HG03520 (cell line): ENCODE data around the gene FOXQ1.

ENCODE experiments used
- ATAC-seq: cut with Tn5 transposase; IDR thresholded peaks from one replicate; pipeline ENCODE4 v1.9.1; 2021; ENCODE audit warnings: mild to moderate bottlenecking, moderate library complexity; ENCODE audit not compliant: unreplicated experiment

Gene FOXQ1

DNA sequence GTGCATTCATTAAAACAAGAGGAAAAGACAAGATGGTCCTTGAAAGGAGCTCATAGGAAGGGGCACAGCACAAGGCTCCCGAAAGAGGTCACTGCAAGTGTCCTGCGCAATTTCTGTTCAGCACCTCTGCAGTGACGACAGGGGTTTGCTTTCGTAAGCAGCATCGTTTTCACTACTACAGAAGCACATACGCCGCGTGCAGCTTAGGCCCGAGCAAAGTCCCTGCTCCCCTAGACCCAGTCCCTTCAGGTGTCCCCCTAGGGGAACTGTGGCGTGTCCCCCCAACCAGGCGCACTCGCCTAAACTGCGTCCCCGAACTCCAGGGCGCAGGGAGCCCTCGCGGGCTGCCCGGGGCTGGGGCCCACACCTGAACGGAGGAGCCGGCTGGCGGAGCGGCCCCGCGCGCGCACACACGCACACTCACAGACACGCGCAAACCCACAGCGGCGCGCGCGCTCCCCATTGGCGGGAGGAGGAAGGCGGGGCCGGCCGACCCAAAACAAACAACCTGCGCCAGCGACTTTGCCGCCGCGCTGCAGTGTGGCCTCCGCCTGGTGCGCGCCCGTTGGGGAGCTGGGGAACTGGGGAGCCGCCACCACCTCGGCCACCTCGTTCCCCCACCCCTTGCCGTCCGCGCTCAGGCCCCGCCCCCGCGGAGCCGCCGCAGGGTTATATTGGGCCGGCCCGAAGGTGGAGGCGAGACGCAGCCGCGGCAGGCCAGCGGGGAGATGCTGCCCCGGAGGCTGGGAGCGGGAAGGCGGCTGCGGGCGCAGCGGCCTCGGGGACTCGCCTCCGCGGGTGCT is at the start of gene FOXQ1:
FOXQ1 (plus strand) TSS at position 699 of the 803 bp plus-strand sequence. CDS start 607 bp downstream, outside the sequence.
- no peak for ATAC-seq

- no peak for ATAC-seq
These were observed 49.2 kb upstream of the FOXQ1 start for GRCh38 chr6:1262704-1263038.

- ATAC-seq: no peak
These were observed 48.7 kb upstream of the FOXQ1 start for GRCh38 chr6:1263039-1263849.

DNA sequence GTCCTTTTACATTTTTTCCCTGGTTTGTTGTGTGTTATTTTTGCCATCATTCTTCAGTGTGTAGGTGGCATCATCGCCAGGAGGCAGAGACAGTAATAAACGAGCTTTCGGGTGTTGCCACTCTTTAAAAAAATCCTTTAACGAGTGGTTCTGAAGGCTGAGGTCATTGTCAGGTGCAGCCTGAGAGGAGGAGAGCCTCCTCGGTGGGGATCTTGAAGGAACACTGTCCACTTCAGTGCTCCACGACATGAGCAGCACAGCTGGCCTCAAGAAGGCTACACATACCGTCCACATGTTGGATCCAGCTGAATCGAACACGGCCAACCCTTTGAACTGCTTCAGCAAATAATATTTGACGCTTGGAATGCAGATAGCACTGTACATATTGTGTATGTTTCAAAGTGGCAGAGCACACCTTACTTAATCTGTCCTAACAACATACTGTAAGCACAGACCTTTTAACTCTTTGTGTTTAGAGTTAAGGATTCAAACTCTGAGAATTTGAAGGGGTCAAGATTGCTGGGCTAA is 48.0 kb upstream of the FOXQ1 start:
- no peak for ATAC-seq

DNA sequence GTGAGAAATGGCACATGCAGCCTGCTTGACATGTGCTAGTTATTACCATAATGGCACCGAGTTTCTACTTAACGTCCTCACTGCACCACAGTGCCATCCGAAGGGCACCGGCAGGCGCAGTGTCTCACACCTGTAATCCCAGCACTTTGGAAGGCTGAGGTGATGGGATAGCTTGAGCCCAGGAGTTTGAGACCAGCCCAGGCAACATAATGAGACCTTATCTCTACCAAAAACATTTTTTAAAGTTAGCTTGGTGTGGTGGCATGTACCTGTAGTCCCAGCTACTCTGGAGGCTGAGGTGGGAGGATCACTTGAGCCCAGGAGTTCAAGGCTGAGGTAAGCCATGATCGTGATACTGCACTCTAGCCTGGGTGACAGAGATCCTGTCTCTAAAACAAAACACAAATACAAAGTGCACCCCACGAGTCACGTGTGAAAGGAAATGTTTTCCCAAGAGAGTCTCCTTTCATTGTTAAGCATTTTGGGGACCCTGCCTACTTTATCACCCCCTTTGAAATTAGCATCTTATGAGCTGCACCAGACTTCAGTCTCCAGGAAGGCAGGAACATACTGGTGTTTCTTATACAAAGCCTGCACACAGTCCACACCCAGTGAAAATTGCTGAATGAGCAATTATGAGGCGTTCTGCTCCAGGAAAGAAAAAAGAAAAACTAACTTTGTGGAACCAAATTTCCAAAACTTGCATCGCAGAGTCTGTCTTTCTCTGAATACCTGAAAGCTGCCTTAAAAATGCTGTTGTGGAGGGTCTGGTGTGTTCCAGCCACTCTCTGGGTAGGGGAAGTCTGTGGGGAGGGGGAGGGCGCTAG is 47.1 kb upstream of the FOXQ1 start:
- ATAC-seq: no peak

DNA sequence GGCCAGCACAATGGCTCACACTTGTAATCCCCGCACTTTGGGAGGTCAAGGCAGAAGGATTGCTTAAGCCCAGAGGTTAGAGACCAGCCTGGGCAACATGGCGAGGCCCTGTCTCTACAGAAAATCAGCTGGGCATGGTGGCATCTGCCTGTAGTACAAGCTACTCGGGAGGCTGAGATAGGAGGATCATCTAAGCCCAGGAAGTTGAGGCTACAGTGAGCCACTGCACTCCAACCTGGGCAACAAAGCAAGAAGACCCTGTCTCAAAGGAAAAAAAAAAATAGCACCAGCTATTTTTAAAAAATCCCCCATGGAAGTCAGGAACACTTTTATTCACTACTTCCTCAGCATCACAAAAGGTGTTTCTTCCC is 45.2 kb upstream of the FOXQ1 start:
- ATAC-seq: no peak

DNA sequence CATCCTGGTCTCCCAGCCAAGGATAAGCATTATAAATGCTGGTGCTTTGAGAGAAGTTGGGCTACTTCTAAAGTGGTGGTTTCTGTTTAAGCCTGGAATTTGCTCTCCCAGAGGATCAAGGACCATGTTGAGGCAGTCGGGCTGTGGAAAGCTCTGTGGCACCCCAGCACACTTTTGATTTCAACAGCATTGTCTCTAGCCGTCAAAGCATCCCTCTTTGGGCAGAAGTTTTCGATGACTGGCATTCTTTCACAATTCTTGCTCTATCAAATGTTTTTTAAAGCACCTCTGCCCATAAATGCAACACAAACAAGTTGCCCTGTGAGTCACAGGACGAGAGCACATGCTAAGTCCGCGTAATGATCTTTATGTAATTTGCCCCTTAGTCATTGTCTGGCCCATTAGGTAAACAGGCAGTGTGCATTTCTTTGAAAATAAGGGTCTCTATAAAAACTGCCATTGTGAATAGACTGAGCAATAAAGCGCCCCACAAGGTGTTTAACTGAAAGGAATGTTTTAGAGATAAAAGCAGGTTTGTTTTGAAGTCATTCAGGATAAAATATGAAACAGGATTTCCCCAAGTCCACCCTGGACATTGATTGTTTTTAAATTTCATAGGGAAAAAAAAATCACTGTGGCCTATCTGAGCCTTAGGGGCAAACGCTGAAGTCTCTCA is 44.7 kb upstream of the FOXQ1 start:
- no peak for ATAC-seq

GRCh38 chr6:1267790-1268762 is 43.8 kb upstream of the FOXQ1 start:
- no peak for ATAC-seq

DNA sequence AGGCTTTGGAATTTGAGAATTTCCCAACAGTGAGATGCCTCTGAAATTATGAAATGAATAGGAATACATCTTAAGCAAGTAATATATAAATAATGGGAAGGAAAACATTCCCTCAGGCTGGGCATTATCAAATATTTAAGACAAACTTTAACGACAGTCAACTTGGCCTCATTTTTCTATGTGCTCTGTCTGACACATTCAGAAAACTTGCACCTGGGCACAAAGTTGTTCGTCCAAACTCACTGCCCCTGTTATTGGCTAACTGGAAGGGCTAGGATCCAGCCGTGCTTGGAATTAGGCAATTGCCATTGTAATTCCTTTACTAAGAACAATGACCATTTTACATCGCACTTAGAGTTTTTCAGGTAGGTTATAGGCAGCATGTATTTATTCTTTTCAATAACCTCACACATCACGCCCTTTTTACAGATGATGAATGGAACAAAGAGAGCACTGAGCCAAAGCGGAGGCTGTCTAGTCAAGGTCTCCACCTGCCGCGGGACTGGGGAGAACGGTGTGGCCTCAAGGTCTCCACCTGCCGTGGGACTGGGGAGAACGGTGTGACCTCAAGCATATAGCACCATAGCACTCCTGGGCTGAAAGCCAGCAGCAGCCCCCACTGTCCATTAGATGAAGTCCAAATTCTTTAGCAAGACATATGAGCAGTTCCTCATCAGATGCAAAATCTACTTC is 40.7 kb upstream of the FOXQ1 start:
- ATAC-seq: no peak

DNA sequence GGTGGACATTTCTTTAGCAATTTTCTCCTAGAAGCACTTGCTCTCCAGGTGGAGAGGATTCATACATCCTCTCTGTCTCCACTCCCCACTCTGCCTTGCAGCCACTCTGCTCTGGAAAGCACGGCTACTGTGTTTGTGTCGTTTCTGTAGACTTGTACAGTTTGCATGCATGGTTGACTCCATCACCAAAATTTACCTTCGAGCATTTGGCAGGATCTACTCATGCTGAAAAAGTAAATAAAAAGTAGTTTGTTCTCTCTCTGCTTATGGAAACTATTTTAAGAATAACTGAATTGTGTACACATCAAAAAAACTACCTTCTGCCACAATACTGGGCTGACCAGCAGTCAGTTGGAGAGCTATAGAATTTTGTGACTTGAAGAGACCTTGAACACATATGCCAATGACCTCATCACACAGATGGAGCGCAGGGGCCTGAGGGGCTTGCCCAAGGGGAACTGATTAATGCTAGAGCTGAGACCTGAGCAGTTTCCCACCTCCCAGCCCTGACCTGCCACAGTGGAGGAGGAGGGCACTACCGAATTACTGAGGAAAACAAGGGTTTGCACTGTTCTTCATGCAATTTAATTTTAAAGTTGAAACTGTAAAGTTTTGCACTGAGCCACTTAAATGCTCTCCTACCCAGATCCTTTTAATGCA is 33.7 kb upstream of the FOXQ1 start:
- ATAC-seq: no peak

DNA sequence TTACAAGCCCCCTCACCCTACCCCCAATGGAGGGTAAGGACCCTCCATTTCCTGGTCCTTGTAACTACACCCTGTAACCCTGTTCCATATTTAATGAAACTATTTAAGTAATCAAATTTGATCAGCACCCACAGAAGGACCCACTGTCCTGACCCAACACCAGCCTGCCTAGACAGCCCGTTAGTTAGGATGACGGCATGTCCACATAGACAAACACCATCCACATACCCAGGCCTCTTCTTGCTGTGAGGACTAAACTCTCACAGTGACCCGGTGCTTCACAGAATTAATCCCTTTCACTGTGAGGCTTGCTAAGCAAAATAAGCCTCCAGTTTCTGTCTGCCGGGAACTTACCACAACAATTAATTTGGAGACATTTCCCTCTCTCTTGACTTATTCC is 32.8 kb upstream of the FOXQ1 start:
- no peak for ATAC-seq

DNA sequence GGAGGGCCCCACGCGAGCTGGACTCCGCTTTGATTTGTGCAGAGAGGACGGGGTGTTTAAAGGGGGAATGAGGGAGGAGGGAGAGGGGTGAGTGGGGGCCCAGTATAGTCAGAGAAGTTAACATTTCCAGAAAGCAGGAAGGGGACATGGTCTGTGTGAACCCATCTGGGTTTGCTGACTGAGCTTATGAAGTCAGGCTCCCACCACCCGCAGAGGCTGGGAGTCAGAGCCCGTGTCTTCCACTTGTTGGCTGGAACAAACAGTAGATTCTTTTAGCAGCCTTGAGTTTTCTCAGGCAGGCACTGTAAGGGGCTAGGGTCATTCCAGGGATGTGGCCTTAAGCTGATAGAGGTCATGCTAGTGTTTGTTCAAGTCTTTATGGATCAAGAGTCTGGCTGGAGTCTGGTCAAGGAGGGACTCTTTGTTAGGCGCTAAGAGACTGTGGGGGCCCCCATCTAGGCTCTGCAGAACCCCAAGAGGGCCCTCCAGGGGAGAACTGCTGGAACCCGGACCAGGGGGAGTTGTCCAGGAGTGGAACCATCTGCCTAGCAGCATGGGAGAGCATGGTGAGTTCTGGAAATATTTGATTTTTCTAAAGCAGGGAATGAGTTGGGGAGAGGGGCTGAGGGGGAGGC is 31.1 kb upstream of the FOXQ1 start:
- ATAC-seq: no peak

DNA sequence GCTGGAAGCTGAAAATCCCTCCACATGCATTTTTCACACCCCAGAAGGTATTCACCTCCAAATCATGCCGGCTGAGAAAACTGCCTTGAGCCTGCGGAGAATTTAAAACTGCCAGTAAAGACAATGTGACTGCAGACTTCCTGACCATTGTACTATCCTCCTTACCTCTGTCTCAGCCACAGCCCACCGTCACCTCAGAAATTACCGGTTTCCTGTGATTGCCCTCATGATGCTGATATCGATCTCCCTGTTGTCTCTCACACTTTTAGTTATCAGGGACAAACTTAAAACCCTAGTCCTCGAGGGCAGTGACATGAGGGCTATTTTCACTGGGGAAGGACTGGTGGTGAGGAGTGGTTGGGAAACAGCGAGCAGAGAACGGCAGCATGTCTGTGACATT is 30.2 kb upstream of the FOXQ1 start:
- ATAC-seq: no peak

- no peak for ATAC-seq
These were observed 28.4 kb upstream of the FOXQ1 start for GRCh38 chr6:1283501-1283900.

GRCh38 chr6:1285556-1285955 is 26.3 kb upstream of the FOXQ1 start:
- ATAC-seq: no peak

DNA sequence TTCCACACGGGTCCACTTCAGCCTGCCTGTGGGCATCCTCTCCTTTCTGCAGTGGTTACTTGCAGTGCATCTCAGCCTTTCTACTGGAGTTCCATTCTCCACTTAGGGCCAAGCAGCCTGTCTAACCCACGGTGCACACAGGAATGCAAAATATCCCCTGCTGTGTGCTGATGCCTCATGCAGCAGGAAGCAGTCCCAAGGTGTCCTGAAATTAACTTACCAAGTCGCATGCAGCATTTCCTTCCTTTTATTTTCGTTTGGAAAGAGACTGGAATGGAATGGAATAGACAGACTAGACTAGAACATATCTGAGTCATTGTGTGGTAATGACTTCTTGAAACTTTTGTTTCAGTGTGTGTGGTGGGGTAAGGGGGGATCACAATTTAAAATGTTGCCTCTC is 25.9 kb upstream of the FOXQ1 start:
- ATAC-seq: no peak

- ATAC-seq: no peak
These were observed 24.8 kb upstream of the FOXQ1 start for GRCh38 chr6:1287103-1287591.

GRCh38 chr6:1290086-1290485 is 21.8 kb upstream of the FOXQ1 start:
- no peak for ATAC-seq
